ENCODE data around the gene S100A5. TPM values are rescaled to one million over a fixed set of nuclear protein-coding genes. Genes with fewer than 3 reads are reported as not detected.

Gene S100A5
- polyA plus RNA-seq, 3 donors = 1.1 to 1.4 (median 1.2) TPM

- DNase-seq = no peak
Measured at GRCh38 chr1:153509036-153509435, 31.7 kb downstream of the S100A5 start.

- no peak for DNase-seq
Measured at GRCh38 chr1:153507926-153508583, 32.7 kb downstream of the S100A5 start.

GRCh38 chr1:153506831-153507413, 33.8 kb downstream of the S100A5 start:
- DNase-seq = peak; percentile 53

- no peak for DNase-seq
Measured at GRCh38 chr1:153506386-153506785, 34.3 kb downstream of the S100A5 start.

GRCh38 chr1:153505576-153505975, 35.2 kb downstream of the S100A5 start:
- DNase-seq = no peak

GRCh38 chr1:153503766-153504165, 37.0 kb downstream of the S100A5 start:
- DNase-seq = no peak

- no peak for DNase-seq
Measured at GRCh38 chr1:153498746-153499145, 42.0 kb downstream of the S100A5 start.

- no peak for DNase-seq
Measured at GRCh38 chr1:153495536-153495935, 45.2 kb downstream of the S100A5 start.

- DNase-seq = peak; percentile 69
Measured at GRCh38 chr1:153494976-153495535, 45.7 kb downstream of the S100A5 start.

GRCh38 chr1:153493343-153493960, 47.3 kb downstream of the S100A5 start:
- no peak for DNase-seq

- DNase-seq = no peak
Measured at GRCh38 chr1:153490272-153491051, 50.3 kb downstream of the S100A5 start.

GRCh38 chr1:153488731-153489130, 52.0 kb downstream of the S100A5 start:
- no peak for DNase-seq

GRCh38 chr1:153487707-153488106, 53.0 kb downstream of the S100A5 start:
- no peak for DNase-seq

Other genes starting within 250 kb of the S100A5 start
- gene PGLYRP3, start 228.0 kb downstream of the S100A5 start, polyA plus RNA-seq (ENCODE audit: insufficient read length in 3 of 3) = not detected
- not detected for gene PGLYRP4, start 192.1 kb downstream of the S100A5 start, polyA plus RNA-seq (ENCODE audit: insufficient read length in 3 of 3)
- 10 to 100 TPM in 2 of 3 donors, 1 to 10 TPM in 1; 9.1 to 27.1 (median 20.4) TPM for gene S100A9, start 183.1 kb downstream of the S100A5 start, polyA plus RNA-seq (ENCODE audit: insufficient read length in 3 of 3)
- gene S100A12, start 165.3 kb downstream of the S100A5 start, polyA plus RNA-seq (ENCODE audit: insufficient read length in 3 of 3) = 1 to 10 TPM; 1.1 to 2.5 (median 1.6) TPM
- 10 to 100 TPM in 2 of 3 donors, 1 to 10 TPM in 1; 5.3 to 17.8 (median 14.4) TPM for gene S100A8, start 149.9 kb downstream of the S100A5 start, polyA plus RNA-seq (ENCODE audit: insufficient read length in 3 of 3)
- gene S100A7A, start 124.4 kb downstream of the S100A5 start, polyA plus RNA-seq (ENCODE audit: insufficient read length in 3 of 3) = not detected
- gene S100A7, start 80.3 kb downstream of the S100A5 start, polyA plus RNA-seq (ENCODE audit: insufficient read length in 3 of 3) = under 1 TPM in 1 of 3 donors, not detected in 2; 0.98 TPM
- gene S100A6, start 4.9 kb downstream of the S100A5 start, polyA plus RNA-seq (ENCODE audit: insufficient read length in 3 of 3) = 100 to 1,000 TPM; 208 to 240 (median 221) TPM
- gene S100A4, start 4.9 kb upstream of the S100A5 start, polyA plus RNA-seq (ENCODE audit: insufficient read length in 3 of 3) = 10 to 100 TPM; 31.7 to 34.9 (median 31.7) TPM
- gene S100A3, start 8.3 kb upstream of the S100A5 start, polyA plus RNA-seq (ENCODE audit: insufficient read length in 3 of 3) = under 1 TPM in 1 of 3 donors, not detected in 2; 0.19 TPM
- 1 to 10 TPM; 5.8 to 7.9 (median 6.8) TPM for gene S100A2, start 24.9 kb upstream of the S100A5 start, polyA plus RNA-seq (ENCODE audit: insufficient read length in 3 of 3)
- gene S100A16, start 72.2 kb upstream of the S100A5 start, polyA plus RNA-seq (ENCODE audit: insufficient read length in 3 of 3) = 100 to 1,000 TPM; 108 to 123 (median 116) TPM
- 10 to 100 TPM; 17.2 to 19.6 (median 18.9) TPM for gene S100A14, start 75.4 kb upstream of the S100A5 start, polyA plus RNA-seq (ENCODE audit: insufficient read length in 3 of 3)
- 100 to 1,000 TPM; 164 to 188 (median 168) TPM for gene S100A13, start 86.6 kb upstream of the S100A5 start, polyA plus RNA-seq (ENCODE audit: insufficient read length in 3 of 3)
- gene S100A1, start 87.5 kb upstream of the S100A5 start, polyA plus RNA-seq (ENCODE audit: insufficient read length in 3 of 3) = 10 to 100 TPM; 21.0 to 29.1 (median 26.7) TPM
- 100 to 1,000 TPM; 118 to 155 (median 145) TPM for gene CHTOP, start 93.1 kb upstream of the S100A5 start, polyA plus RNA-seq (ENCODE audit: insufficient read length in 3 of 3)
- 10 to 100 TPM; 55.1 to 57.5 (median 56.7) TPM for gene SNAPIN, start 117.8 kb upstream of the S100A5 start, polyA plus RNA-seq (ENCODE audit: insufficient read length in 3 of 3)
- gene ILF2, start 130.1 kb upstream of the S100A5 start, polyA plus RNA-seq (ENCODE audit: insufficient read length in 3 of 3) = 100 to 1,000 TPM; 263 to 318 (median 292) TPM
- 10 to 100 TPM; 72.5 to 77.7 (median 76.0) TPM for gene NPR1, start 137.8 kb upstream of the S100A5 start, polyA plus RNA-seq (ENCODE audit: insufficient read length in 3 of 3)
- gene INTS3, start 187.1 kb upstream of the S100A5 start, polyA plus RNA-seq (ENCODE audit: insufficient read length in 3 of 3) = 100 to 1,000 TPM; 103 to 160 (median 134) TPM
- gene SLC27A3, start 234.5 kb upstream of the S100A5 start, polyA plus RNA-seq (ENCODE audit: insufficient read length in 3 of 3) = 10 to 100 TPM; 36.4 to 44.4 (median 40.0) TPM